HUES6 (cell line): Measurements from ENCODE around the gene TPBGL.

Experiments used
- H3K27ac ChIP-seq: 2 replicates; pipeline ENCODE4 v1.7.0; 2013; ENCODE audit warnings: low read depth, mild to moderate bottlenecking, low read length, inconsistent platforms
- H3K27me3 ChIP-seq: 2 replicates; pipeline ENCODE4 v1.6.1; 2013; ENCODE audit warnings: low read length; ENCODE audit not compliant: control insufficient read depth, insufficient read depth
- H3K36me3 ChIP-seq: 2 replicates; pipeline ENCODE4 v1.6.1; 2013; ENCODE audit warnings: low read length; ENCODE audit not compliant: control insufficient read depth, insufficient read depth
- H3K4me1 ChIP-seq: 2 replicates; pipeline ENCODE4 v1.6.1; 2013; ENCODE audit warnings: low read length; ENCODE audit not compliant: control insufficient read depth, insufficient read depth
- H3K4me3 ChIP-seq: 2 replicates; pipeline ENCODE4 v1.5.1; 2013; ENCODE audit warnings: low read depth, low read length
- H3K9ac ChIP-seq: one replicate; pipeline ENCODE4 v1.6.1; 2013; ENCODE audit warnings: mild to moderate bottlenecking, low read length
- H3K9me3 ChIP-seq: 2 replicates; pipeline ENCODE4 v1.6.1; 2013; ENCODE audit warnings: low read depth, low read length; ENCODE audit not compliant: control insufficient read depth, insufficient read depth

Gene TPBGL

GRCh38 chr11:75200051-75200450, 40.5 kb upstream of the TPBGL start:
- no peaks in the 10 kb centered on the region for H3K36me3 ChIP-seq
- H3K27me3 ChIP-seq = no peaks in the 10 kb centered on the region; the same call in 1 of the 2 replicates
- H3K9ac ChIP-seq = no peak overlapping the region
- no peak overlapping the region for H3K27ac ChIP-seq
- H3K4me1 ChIP-seq = peaks cover 28% of the 10 kb centered on the region
- H3K4me3 ChIP-seq = no peak overlapping the region
- no peaks in the 10 kb centered on the region for H3K9me3 ChIP-seq

GRCh38 chr11:75200531-75200930, 40.0 kb upstream of the TPBGL start:
- Histone ChIP-seq H3K4me1 (peaks cover 28% of the 10 kb centered on the region), H3K27me3 (no peaks in the 10 kb centered on the region; the same call in 1 of the 2 replicates), H3K4me3 (no peak overlapping the region), H3K36me3 (no peaks in the 10 kb centered on the region), H3K9ac (no peak overlapping the region), H3K27ac (no peak overlapping the region), H3K9me3 (no peaks in the 10 kb centered on the region)

- no peaks in the 10 kb centered on the region for H3K9me3 ChIP-seq
- H3K9ac ChIP-seq = no peak overlapping the region
- H3K4me3 ChIP-seq = no peak overlapping the region
- peak overlapping the region; percentile 2; the same call in 1 of the 2 replicates for H3K27ac ChIP-seq
- no peaks in the 10 kb centered on the region for H3K36me3 ChIP-seq
- no peaks in the 10 kb centered on the region; the same call in 1 of the 2 replicates for H3K27me3 ChIP-seq
- peaks cover 28% of the 10 kb centered on the region for H3K4me1 ChIP-seq
Observed at GRCh38 chr11:75201771-75202170, 38.8 kb upstream of the TPBGL start.

GRCh38 chr11:75202195-75202594, 38.4 kb upstream of the TPBGL start:
- Histone ChIP-seq H3K9ac (no peak overlapping the region), H3K27ac (no peak overlapping the region), H3K4me1 (peaks cover 28% of the 10 kb centered on the region), H3K9me3 (no peaks in the 10 kb centered on the region), H3K27me3 (no peaks in the 10 kb centered on the region; the same call in 1 of the 2 replicates), H3K4me3 (no peak overlapping the region), H3K36me3 (no peaks in the 10 kb centered on the region)

GRCh38 chr11:75203138-75203537, 37.4 kb upstream of the TPBGL start:
- Histone ChIP-seq H3K4me3 (no peak overlapping the region), H3K9me3 (no peaks in the 10 kb centered on the region), H3K4me1 (peaks cover 28% of the 10 kb centered on the region), H3K27me3 (peaks cover 7% of the 10 kb centered on the region; the same call in 1 of the 2 replicates), H3K36me3 (no peaks in the 10 kb centered on the region), H3K27ac (no peak overlapping the region), H3K9ac (no peak overlapping the region)

- no peaks in the 10 kb centered on the region for H3K9me3 ChIP-seq
- H3K27ac ChIP-seq = no peak overlapping the region
- no peaks in the 10 kb centered on the region for H3K36me3 ChIP-seq
- peaks cover 12% of the 10 kb centered on the region; the same call in 1 of the 2 replicates for H3K27me3 ChIP-seq
- H3K4me1 ChIP-seq = peaks cover 28% of the 10 kb centered on the region
- no peak overlapping the region for H3K9ac ChIP-seq
- no peak overlapping the region for H3K4me3 ChIP-seq
Observed at GRCh38 chr11:75203641-75204011, 36.9 kb upstream of the TPBGL start.

GRCh38 chr11:75204012-75204674, 36.4 kb upstream of the TPBGL start:
- Histone ChIP-seq H3K4me1 (peaks cover 28% of the 10 kb centered on the region), H3K27me3 (peaks cover 17% of the 10 kb centered on the region; the same call in 1 of the 2 replicates), H3K27ac (no peak overlapping the region), H3K9me3 (no peaks in the 10 kb centered on the region), H3K4me3 (no peak overlapping the region), H3K9ac (no peak overlapping the region), H3K36me3 (no peaks in the 10 kb centered on the region)

- Histone ChIP-seq H3K4me1 (peaks cover 25% of the 10 kb centered on the region), H3K4me3 (no peak overlapping the region), H3K27ac (no peak overlapping the region), H3K27me3 (peaks cover 25% of the 10 kb centered on the region; the same call in 1 of the 2 replicates), H3K9me3 (no peaks in the 10 kb centered on the region), H3K36me3 (no peaks in the 10 kb centered on the region), H3K9ac (no peak overlapping the region)
Observed at GRCh38 chr11:75204685-75205563, 35.6 kb upstream of the TPBGL start.

GRCh38 chr11:75205564-75206020, 35.0 kb upstream of the TPBGL start:
- H3K27me3 ChIP-seq = peaks cover 25% of the 10 kb centered on the region; the same call in 1 of the 2 replicates
- H3K4me1 ChIP-seq = peaks cover 21% of the 10 kb centered on the region

GRCh38 chr11:75208446-75208845, 32.1 kb upstream of the TPBGL start:
- Histone ChIP-seq H3K27me3 (peaks cover 25% of the 10 kb centered on the region; the same call in 1 of the 2 replicates), H3K4me3 (no peak overlapping the region)

More at GRCh38 chr11:75205564-75206020, 35.0 kb upstream of the TPBGL start:
- H3K4me3 ChIP-seq = no peak overlapping the region
- no peaks in the 10 kb centered on the region for H3K9me3 ChIP-seq
- no peaks in the 10 kb centered on the region for H3K36me3 ChIP-seq
- no peak overlapping the region for H3K9ac ChIP-seq
- H3K27ac ChIP-seq = no peak overlapping the region

GRCh38 chr11:75212411-75212810, 28.2 kb upstream of the TPBGL start:
- H3K9me3 ChIP-seq = no peaks in the 10 kb centered on the region
- H3K36me3 ChIP-seq = no peaks in the 10 kb centered on the region
- no peak overlapping the region for H3K27ac ChIP-seq
- H3K9ac ChIP-seq = no peak overlapping the region
- no peak overlapping the region for H3K4me3 ChIP-seq
- peaks cover 46% of the 10 kb centered on the region; the same call in 1 of the 2 replicates for H3K27me3 ChIP-seq
- H3K4me1 ChIP-seq = no peaks in the 10 kb centered on the region

More at GRCh38 chr11:75208446-75208845, 32.1 kb upstream of the TPBGL start:
- no peaks in the 10 kb centered on the region for H3K36me3 ChIP-seq
- no peak overlapping the region for H3K27ac ChIP-seq
- H3K4me1 ChIP-seq = 0 out of 2 replicates have a peak, but pooled peaks cover 2% of the 10 kb centered on the region
- no peak overlapping the region for H3K9ac ChIP-seq
- H3K9me3 ChIP-seq = no peaks in the 10 kb centered on the region
